Measurements from ENCODE around the gene A1BG. TPM values are rescaled to one million over a fixed set of nuclear protein-coding genes. Genes with fewer than 3 reads are reported as not detected.

Gene A1BG
- total RNA-seq, 2 donors from 2014 or later: 12.6 to 16.4 TPM

- Mint-ChIP-seq H3K36me3 (ENCODE audit: low read depth) (peaks cover 14% of the 10 kb centered on the region), H3K4me3 (no peak overlapping the region), H3K9me3 (no peaks in the 10 kb centered on the region), H3K27me3 (ENCODE audit: insufficient read depth) (peaks cover 57% of the 10 kb centered on the region), H3K27ac (no peak overlapping the region), H3K4me1 (peaks cover 10% of the 10 kb centered on the region)
- no peak overlapping the region for H3K27ac ChIP-seq (ENCODE audit: low read depth, low read length)
- TF ChIP-seq CTCF (conservative IDR thresholded peaks at IDR 0.05): no peak
- H3K9me3 ChIP-seq (ENCODE audit: control insufficient read depth, low read length): no peaks in the 10 kb centered on the region
- DNase-seq: no peak
- peaks cover 17% of the 10 kb centered on the region for H3K36me3 ChIP-seq (ENCODE audit: control insufficient read depth, insufficient read depth, low read length)
- no peaks in the 10 kb centered on the region for H3K27me3 ChIP-seq (ENCODE audit: control insufficient read depth, insufficient read depth, low read length, poor library complexity, severe bottlenecking)
- H3K9ac ChIP-seq (ENCODE audit: extremely low read depth, low read length, poor library complexity, severe bottlenecking): no peak overlapping the region
- 92 to 97% methylated on average over 6 of the region's 6 CpGs for WGBS, 2 experiments (ENCODE audit: insufficient coverage in 1 of 2, insufficient read length in 1 of 2)
- H3K4me3 ChIP-seq (ENCODE audit: low read length): no peak overlapping the region
- peaks cover 6% of the 10 kb centered on the region for H3K4me1 ChIP-seq (ENCODE audit: control insufficient read depth, insufficient read depth, low read length)
Measured at GRCh38 chr19:58398545-58398944, 45.3 kb upstream of the A1BG start.

- Mint-ChIP-seq H3K4me3 (no peak overlapping the region), H3K27me3 (ENCODE audit: insufficient read depth) (peaks cover 57% of the 10 kb centered on the region), H3K36me3 (ENCODE audit: low read depth) (peaks cover 19% of the 10 kb centered on the region), H3K4me1 (peaks cover 10% of the 10 kb centered on the region), H3K9me3 (no peaks in the 10 kb centered on the region), H3K27ac (no peak overlapping the region)
- no peak for DNase-seq
- H3K4me3 ChIP-seq (ENCODE audit: low read length): no peak overlapping the region
- H3K27ac ChIP-seq (ENCODE audit: low read depth, low read length): no peak overlapping the region
- peaks cover 6% of the 10 kb centered on the region for H3K4me1 ChIP-seq (ENCODE audit: control insufficient read depth, insufficient read depth, low read length)
- no peaks in the 10 kb centered on the region for H3K9me3 ChIP-seq (ENCODE audit: control insufficient read depth, low read length)
- 80 to 89% methylated on average over 3 to 4 of the region's 4 CpGs for WGBS, 2 experiments (ENCODE audit: insufficient coverage in 1 of 2, insufficient read length in 1 of 2)
- H3K36me3 ChIP-seq (ENCODE audit: control insufficient read depth, insufficient read depth, low read length): peaks cover 21% of the 10 kb centered on the region
- H3K9ac ChIP-seq (ENCODE audit: extremely low read depth, low read length, poor library complexity, severe bottlenecking): no peak overlapping the region
- no peak for TF ChIP-seq CTCF (conservative IDR thresholded peaks at IDR 0.05)
- H3K27me3 ChIP-seq (ENCODE audit: control insufficient read depth, insufficient read depth, low read length, poor library complexity, severe bottlenecking): no peaks in the 10 kb centered on the region
Measured at GRCh38 chr19:58398087-58398486, 44.8 kb upstream of the A1BG start.

- Mint-ChIP-seq H3K4me3 (no peak overlapping the region), H3K4me1 (peaks cover 10% of the 10 kb centered on the region), H3K27me3 (ENCODE audit: insufficient read depth) (peaks cover 57% of the 10 kb centered on the region), H3K27ac (no peak overlapping the region), H3K9me3 (no peaks in the 10 kb centered on the region), H3K36me3 (ENCODE audit: low read depth) (peaks cover 23% of the 10 kb centered on the region)
- Histone ChIP-seq H3K4me1 (ENCODE audit: control insufficient read depth, insufficient read depth, low read length) (peaks cover 6% of the 10 kb centered on the region), H3K27ac (ENCODE audit: low read depth, low read length) (no peak overlapping the region), H3K9ac (ENCODE audit: extremely low read depth, low read length, poor library complexity, severe bottlenecking) (no peak overlapping the region), H3K4me3 (ENCODE audit: low read length) (no peak overlapping the region), H3K27me3 (ENCODE audit: control insufficient read depth, insufficient read depth, low read length, poor library complexity, severe bottlenecking) (no peaks in the 10 kb centered on the region), H3K36me3 (ENCODE audit: control insufficient read depth, insufficient read depth, low read length) (peaks cover 26% of the 10 kb centered on the region), H3K9me3 (ENCODE audit: control insufficient read depth, low read length) (no peaks in the 10 kb centered on the region)
- 83 to 88% methylated on average over 4 to 7 of the region's 7 CpGs for WGBS, 2 experiments (ENCODE audit: insufficient coverage in 1 of 2, insufficient read length in 1 of 2)
- peak; percentile 55 for DNase-seq
- TF ChIP-seq CTCF (conservative IDR thresholded peaks at IDR 0.05): no peak
Measured at GRCh38 chr19:58397533-58398037, 44.3 kb upstream of the A1BG start.

Data from endodermal cell (in vitro differentiated cells).